ENCODE measurements around the gene CUL9. TPM values are rescaled to one million over a fixed set of nuclear protein-coding genes. Genes with fewer than 3 reads are reported as not detected.
A peak's percentile ranks its signal among the peaks of the same experiment; 100 is the strongest.

Gene CUL9
- total and polyA plus RNA-seq, 2 experiments from 2014 or later, result 2.6 to 11.3 TPM

- no peak for TF ChIP-seq ZNF462 (CRISPR knock-in tag; IDR thresholded peaks at IDR 0.05)
These were observed 10.9 kb upstream of the CUL9 start, which contains the start of gene SRF (continued) for GRCh38 chr6:43170931-43171706.

- peaks cover 19% of the 10 kb centered on the region for H3K36me3 ChIP-seq (ENCODE audit: insufficient read depth)
- H3K79me2 ChIP-seq (replicated peaks; ENCODE audit: insufficient read depth), result peaks cover 32% of the 10 kb centered on the region
- peaks cover 9% of the 10 kb centered on the region for H3K27me3 ChIP-seq (ENCODE audit: insufficient read depth)
- peak overlapping the region; percentile 91 for H3K4me3 ChIP-seq
- peak overlapping the region; percentile 88 for H3K4me3 Mint-ChIP-seq
- DNase-seq (ENCODE audit: low spot score) (no peak), ATAC-seq (no peak)
- H3K36me3 Mint-ChIP-seq (ENCODE audit: low read depth), result peaks cover 34% of the 10 kb centered on the region
- H3K9me3 Mint-ChIP-seq, result peaks cover 2% of the 10 kb centered on the region; the same call in 2 of the 3 replicates
- peaks cover 13% of the 10 kb centered on the region for H4K20me1 ChIP-seq (replicated peaks; ENCODE audit: insufficient read depth)
- H3K4me1 Mint-ChIP-seq, result peaks cover 33% of the 10 kb centered on the region
- no peak overlapping the region for H2AFZ ChIP-seq
- peaks cover 14% of the 10 kb centered on the region for H3K4me1 ChIP-seq (ENCODE audit: insufficient read depth)
- peak overlapping the region; percentile 33; the same call in 1 of the 2 replicates for H3K27ac Mint-ChIP-seq
- TF ChIP-seq REST (IDR thresholded peaks at IDR 0.05; ENCODE audit: unreplicated experiment), result no peak
- no peak for TF ChIP-seq ZNF331 (CRISPR knock-in tag; IDR thresholded peaks at IDR 0.05; ENCODE audit: low read depth)
- no peak for TF ChIP-seq EZH2 (IDR thresholded peaks at IDR 0.05; ENCODE audit: low read depth, unreplicated experiment)
- TF ChIP-seq STAT1 (IDR thresholded peaks at IDR 0.05; ENCODE audit: unreplicated experiment), result no peak
- H3K27me3 Mint-ChIP-seq (ENCODE audit: insufficient read depth, low read depth, poor library complexity), result peaks cover 28% of the 10 kb centered on the region
- no peak overlapping the region for H3K27ac ChIP-seq (ENCODE audit: low read depth)
- peaks cover 14% of the 10 kb centered on the region for H3F3A ChIP-seq (replicated peaks; ENCODE audit: low read depth)
- peak overlapping the region; percentile 91 for H3K4me2 ChIP-seq
- H3K9me2 ChIP-seq (ENCODE audit: insufficient read depth), result no peaks in the 10 kb centered on the region
These were observed 10.3 kb upstream of the CUL9 start for GRCh38 chr6:43171707-43172103.
